ENCODE data around the gene IL1RAPL2.

DNA sequence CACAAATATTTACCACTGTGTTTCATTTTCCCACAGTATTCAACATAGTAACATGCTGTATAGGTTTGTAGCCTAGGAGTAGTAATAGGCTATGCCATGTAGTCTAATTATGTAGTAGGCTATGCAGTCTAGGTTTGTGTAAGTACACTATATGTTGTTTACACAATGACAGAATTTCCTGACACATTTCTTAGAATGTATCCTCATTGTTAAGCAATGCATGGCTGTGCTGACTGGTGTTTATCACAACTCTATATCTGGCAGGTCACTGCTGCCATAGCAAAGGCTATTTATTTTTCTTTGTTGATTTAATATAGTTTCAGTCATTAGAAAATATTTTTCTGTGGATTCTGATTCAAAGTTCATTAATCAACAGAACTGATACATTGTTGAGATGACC, 762.8 kb downstream of the IL1RAPL2 start:
- TF ChIP-seq YY1 (IDR thresholded peaks at IDR 0.05; ENCODE audit: insufficient read depth, insufficient read length) (no peak), ZNF274 (IDR thresholded peaks at IDR 0.05; ENCODE audit: low read depth, low read length) (no peak)

All from NT2/D1 (cell line).